Measurements from ENCODE around the gene SFI1.
"Not testable (repeated sequence)": the region's sequence is repeated elsewhere in the genome, so short reads cannot be mapped to it uniquely, and the experiment has no call there.

The SFI1 gene

GRCh38 chr22:31540966-31541365 is 44.6 kb downstream of the SFI1 start:
- DNase-seq (ENCODE audit: low read depth, low spot score) = no peak

- DNase-seq (ENCODE audit: low read depth, low spot score) = no peak
Observed at GRCh38 chr22:31544481-31545480, 48.4 kb downstream of the SFI1 start.

GRCh38 chr22:31550871-31551370 is 54.6 kb downstream of the SFI1 start:
- DNase-seq (ENCODE audit: low read depth, low spot score) = no peak

- DNase-seq (ENCODE audit: low read depth, low spot score) = no peak
Observed at GRCh38 chr22:31556627-31557203, 60.4 kb downstream of the SFI1 start.

GRCh38 chr22:31558546-31558945 is 62.2 kb downstream of the SFI1 start:
- DNase-seq (ENCODE audit: low read depth, low spot score) = not testable (repeated sequence)

- peak; percentile 36 for DNase-seq (ENCODE audit: low read depth, low spot score)
Observed at GRCh38 chr22:31561238-31561887, 65.0 kb downstream of the SFI1 start.

- DNase-seq (ENCODE audit: low read depth, low spot score) = no peak
Observed at GRCh38 chr22:31561970-31562369, 65.6 kb downstream of the SFI1 start.

- DNase-seq (ENCODE audit: low read depth, low spot score) = no peak
Observed at GRCh38 chr22:31566484-31566883, 70.1 kb downstream of the SFI1 start.

GRCh38 chr22:31567196-31567595 is 70.9 kb downstream of the SFI1 start:
- DNase-seq (ENCODE audit: low read depth, low spot score) = no peak

GRCh38 chr22:31567702-31568101 is 71.4 kb downstream of the SFI1 start:
- no peak for DNase-seq (ENCODE audit: low read depth, low spot score)

- no peak for DNase-seq (ENCODE audit: low read depth, low spot score)
Observed at GRCh38 chr22:31569126-31569525, 72.8 kb downstream of the SFI1 start.

- no peak for DNase-seq (ENCODE audit: low read depth, low spot score)
Observed at GRCh38 chr22:31572939-31573338, 76.6 kb downstream of the SFI1 start.

GRCh38 chr22:31574055-31574670 is 77.8 kb downstream of the SFI1 start:
- DNase-seq (ENCODE audit: low read depth, low spot score) = no peak

GRCh38 chr22:31575190-31575589 is 78.9 kb downstream of the SFI1 start:
- no peak for DNase-seq (ENCODE audit: low read depth, low spot score)

GRCh38 chr22:31577711-31578110 is 81.4 kb downstream of the SFI1 start:
- DNase-seq (ENCODE audit: low read depth, low spot score) = no peak

- no peak for DNase-seq (ENCODE audit: low read depth, low spot score)
Observed at GRCh38 chr22:31578171-31578570, 81.8 kb downstream of the SFI1 start.

GRCh38 chr22:31579835-31580242 is 83.5 kb downstream of the SFI1 start:
- peak; percentile 68 for DNase-seq (ENCODE audit: low read depth, low spot score)

- DNase-seq (ENCODE audit: low read depth, low spot score) = no peak
Observed at GRCh38 chr22:31583861-31584485, 87.6 kb downstream of the SFI1 start.

GRCh38 chr22:31584804-31585160 is 88.4 kb downstream of the SFI1 start:
- no peak for DNase-seq (ENCODE audit: low read depth, low spot score)

GRCh38 chr22:31585161-31585859 is 89.0 kb downstream of the SFI1 start:
- DNase-seq (ENCODE audit: low read depth, low spot score) = no peak

Data from brain pericyte (primary cell).